Measurements from ENCODE around the gene OVOL1.

The OVOL1 gene

GRCh38 chr11:65776710-65777141 is 10.1 kb upstream of the OVOL1 start:
- no peak for DNase-seq (ENCODE audit: low read depth, low spot score)
- H3K4me3 ChIP-seq (ENCODE audit: low read length), result no peak overlapping the region

DNA sequence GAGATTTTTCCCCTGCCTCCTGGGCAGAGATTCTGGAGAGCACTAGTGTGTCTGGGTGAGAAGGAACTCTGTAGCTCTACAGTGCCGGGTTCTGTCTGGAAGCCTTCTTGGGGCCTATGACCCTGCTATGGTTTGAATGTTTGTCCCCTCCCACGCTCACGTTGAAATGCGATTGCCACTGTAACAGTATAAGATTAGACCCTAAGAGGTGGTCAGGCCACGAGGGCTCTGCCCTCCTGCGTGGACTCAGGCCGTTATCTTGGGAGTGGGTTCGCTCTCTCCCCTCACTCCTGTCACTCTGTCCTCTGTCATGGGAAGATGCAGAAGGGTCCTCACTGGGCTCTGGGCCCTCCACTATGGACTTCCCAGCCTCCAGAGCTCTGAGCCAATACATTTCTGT is 9.6 kb upstream of the OVOL1 start:
- no peak for DNase-seq (ENCODE audit: low read depth, low spot score)
- H3K4me3 ChIP-seq (ENCODE audit: low read length), result no peak overlapping the region

DNA sequence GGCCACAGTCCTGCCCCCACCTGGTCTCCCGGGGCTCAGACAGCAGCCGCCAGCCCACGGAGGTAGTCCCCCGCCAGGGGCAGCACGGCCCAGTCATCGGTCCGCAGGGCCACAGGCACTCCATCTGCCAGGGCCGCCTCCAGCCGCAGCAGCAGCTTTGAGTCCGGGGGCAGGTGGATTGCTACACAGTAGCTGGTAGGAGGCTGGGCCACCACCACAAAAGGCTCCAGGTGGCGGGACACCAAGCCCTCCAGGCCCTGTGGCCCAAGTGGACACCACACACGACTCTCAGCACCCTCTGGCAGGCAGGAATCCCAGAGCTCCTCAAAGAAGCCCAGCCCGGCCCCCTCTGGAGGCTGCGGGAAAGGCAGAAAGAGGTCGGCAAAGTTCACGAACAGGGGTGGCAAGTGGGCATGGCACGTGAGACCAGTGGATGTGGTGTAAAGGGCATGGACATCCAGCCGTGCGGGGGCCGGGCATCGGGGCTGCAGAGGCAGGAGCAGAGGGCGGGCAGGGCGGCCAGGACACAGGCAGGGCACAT is 9.0 kb upstream of the OVOL1 start:
- no peak for DNase-seq (ENCODE audit: low read depth, low spot score)
- H3K4me3 ChIP-seq (ENCODE audit: low read length), result no peak overlapping the region

- no peak overlapping the region for H3K4me3 ChIP-seq (ENCODE audit: low read length)
- DNase-seq (ENCODE audit: low read depth, low spot score), result no peak
Observed at GRCh38 chr11:65778431-65778900, 8.4 kb upstream of the OVOL1 start.

DNA sequence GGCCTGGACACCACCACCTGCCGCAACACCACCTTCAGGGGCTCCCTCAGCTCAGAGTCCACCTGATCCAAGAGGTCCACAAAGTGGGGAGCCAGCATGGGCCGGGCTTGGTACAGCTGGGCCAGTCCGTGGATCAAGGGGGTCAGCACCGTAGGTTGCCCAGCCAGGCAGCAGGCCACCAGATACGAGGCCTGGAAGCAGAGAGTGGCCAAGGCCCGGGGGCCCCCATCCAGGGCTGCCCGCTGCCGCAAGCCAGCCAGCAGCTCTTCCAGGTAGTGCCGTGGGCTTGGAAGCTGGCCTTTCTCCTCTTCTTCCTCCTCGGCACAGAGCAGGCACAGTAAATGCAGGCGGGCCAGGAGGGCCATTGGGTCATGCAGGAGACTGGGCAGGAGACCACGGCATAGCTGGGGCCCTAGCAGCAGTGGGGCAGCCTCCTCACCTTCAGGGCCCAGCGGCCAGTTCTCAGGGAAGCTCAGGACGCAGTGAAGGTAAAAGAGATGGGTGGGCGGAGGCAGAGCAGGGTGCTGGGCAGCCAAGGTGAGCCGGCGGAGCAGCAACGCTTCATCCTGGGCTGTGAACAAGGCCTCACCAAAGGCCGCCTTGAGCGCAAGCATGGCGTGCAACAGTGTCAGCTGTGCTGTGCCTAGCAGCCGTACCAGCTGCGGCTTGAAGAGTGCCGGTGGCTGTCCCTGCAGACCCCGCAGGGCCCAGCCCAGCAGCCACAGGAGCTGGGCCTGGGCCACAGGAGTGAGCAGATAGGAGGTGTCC is 7.8 kb upstream of the OVOL1 start:
- H3K4me3 ChIP-seq (ENCODE audit: low read length), result peak overlapping the region; percentile 87
- no peak for DNase-seq (ENCODE audit: low read depth, low spot score)

DNA sequence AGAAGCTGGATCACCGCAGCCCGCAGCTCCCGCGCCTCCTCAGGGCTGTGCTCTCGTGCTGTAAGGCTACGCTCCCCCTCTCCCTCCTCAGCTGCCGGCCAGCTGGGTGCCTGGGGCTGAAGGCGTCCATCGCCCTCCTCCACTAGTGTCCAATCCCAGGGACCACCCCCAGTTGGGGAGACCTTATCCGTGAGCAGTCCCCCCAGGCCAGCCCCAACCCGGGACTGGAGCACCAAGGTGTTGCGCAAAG is 7.3 kb upstream of the OVOL1 start:
- peak overlapping the region; percentile 87 for H3K4me3 ChIP-seq (ENCODE audit: low read length)
- no peak for DNase-seq (ENCODE audit: low read depth, low spot score)

- peak; percentile 60 for DNase-seq (ENCODE audit: low read depth, low spot score)
- peak overlapping the region; percentile 87 for H3K4me3 ChIP-seq (ENCODE audit: low read length)
Observed at GRCh38 chr11:65779919-65780769, 6.7 kb upstream of the OVOL1 start.

DNA sequence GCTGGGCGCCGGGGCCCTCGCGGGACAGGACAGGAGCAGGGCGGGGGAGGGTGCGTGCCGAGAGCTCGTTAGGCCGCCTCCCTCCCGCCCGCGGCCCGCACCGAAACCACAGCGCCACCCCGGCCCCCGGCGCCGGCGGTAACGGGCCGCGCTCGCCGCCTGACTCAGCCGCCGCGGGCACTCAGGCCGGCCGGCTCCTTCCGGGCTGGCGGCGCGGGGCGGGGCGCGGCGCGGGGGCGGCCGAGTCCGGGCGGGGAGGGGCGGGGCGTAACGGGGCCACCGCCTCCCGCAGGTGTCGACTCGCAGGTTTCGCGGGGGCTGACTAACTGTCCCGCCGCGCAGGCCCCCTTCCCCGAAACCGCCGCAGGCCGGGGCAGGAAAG is 6.1 kb upstream of the OVOL1 start, which contains the start of gene AP5B1:
TSS of gene AP5B1 (minus strand) at position 207 of the 382 bp plus-strand sequence. CDS start 385 bp downstream, outside the sequence.
- peak; percentile 28 for DNase-seq (ENCODE audit: low read depth, low spot score)

GRCh38 chr11:65781152-65781961 is 5.5 kb upstream of the OVOL1 start:
- DNase-seq (ENCODE audit: low read depth, low spot score), result no peak
- peak overlapping the region; percentile 44 for H3K4me3 ChIP-seq (ENCODE audit: low read length)

More for the DNA sequence above, 6.1 kb upstream of the OVOL1 start, which contains the start of gene AP5B1:
- peak within 1 kb of the TSS; percentile 87 for H3K4me3 ChIP-seq (ENCODE audit: low read length)

DNA sequence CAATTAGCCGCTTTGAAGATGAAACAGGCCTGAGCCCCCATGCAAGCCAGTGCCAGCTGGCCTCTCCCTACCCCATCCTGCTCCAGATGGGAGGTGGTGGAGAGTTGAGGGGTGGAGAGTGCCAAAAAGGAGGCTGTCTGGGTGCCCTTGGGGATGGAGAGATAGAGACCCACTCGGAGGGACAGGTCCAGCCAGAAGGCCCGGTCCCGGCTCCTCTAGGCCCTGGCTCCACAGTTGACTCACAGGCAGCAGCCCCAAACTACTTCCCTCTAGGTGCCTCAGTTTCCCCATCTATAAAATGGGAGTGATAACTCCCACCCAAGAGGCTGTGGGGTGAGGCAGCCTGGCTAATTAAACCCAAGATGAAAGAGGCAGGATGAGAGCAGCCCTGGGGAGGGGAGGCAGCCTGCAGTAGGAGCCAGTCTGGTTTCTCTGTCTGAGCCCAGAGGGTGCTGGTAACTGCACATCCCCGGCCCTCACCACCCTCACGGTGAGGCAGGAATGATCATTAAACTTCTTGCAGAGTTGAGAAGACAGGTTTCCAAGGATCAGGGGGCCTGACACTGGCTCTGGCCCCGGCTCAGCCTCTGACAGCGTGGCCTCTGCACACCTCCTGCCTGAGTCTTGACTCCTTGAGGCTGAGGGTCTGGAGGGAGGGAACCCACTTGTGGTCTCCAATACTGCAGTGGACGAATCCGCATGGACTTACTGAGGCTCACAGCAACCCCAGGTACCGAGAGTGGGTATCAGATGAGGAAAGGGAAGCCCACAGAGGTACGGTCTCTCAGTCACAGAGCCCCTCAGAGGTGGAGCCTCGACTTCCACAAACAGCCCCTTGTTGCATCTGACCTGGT is 4.7 kb upstream of the OVOL1 start:
- no peak overlapping the region for H3K4me3 ChIP-seq (ENCODE audit: low read length)
- no peak for DNase-seq (ENCODE audit: low read depth, low spot score)

GRCh38 chr11:65782816-65783228 is 4.0 kb upstream of the OVOL1 start:
- no peak for DNase-seq (ENCODE audit: low read depth, low spot score)
- H3K4me3 ChIP-seq (ENCODE audit: low read length), result no peak overlapping the region

GRCh38 chr11:65785319-65786007 is 1.4 kb upstream of the OVOL1 start:
- H3K4me3 ChIP-seq (ENCODE audit: low read length), result no peak overlapping the region
- DNase-seq (ENCODE audit: low read depth, low spot score), result no peak

DNA sequence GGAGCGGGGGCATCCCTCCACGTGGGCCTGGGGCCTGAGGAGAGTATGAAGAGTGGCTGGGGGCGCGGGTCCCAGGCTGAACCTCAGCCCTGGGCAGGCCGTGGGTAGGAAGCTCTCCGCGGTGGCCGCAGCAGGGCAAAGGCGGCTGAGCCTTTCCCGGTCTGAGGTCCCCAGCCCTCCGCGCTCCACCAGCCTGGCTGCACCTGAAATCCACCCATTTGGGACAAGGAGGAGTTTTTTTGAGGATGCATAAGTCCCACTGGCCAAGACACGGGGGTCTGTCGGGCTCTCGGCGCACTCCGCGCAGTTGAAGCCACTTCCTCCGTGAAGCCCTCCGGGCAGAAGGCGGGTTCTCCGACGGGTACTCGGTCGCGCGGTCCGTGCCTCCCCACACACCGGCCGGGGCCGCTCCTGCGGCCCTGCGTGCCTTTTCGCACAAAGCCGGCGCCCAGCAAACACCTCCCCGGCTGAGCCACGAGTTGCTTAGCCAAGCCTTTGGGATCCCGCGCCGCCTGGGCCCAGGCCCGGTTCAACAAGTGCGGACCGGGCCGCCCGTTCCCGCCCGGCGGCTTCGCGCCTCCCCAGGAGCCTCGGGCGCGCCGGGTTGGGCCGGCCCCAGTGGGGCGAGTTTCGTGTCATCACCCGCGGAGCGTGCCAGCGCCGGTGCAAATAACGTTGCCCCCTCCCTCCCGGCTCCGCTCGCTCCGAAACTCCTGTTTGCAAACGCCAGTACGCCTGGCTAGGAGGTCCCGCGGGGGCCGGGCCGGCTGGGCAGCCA is 666 bp upstream of the OVOL1 start:
- no peak overlapping the region for H3K4me3 ChIP-seq (ENCODE audit: low read length)
- DNase-seq (ENCODE audit: low read depth, low spot score), result no peak

DNA sequence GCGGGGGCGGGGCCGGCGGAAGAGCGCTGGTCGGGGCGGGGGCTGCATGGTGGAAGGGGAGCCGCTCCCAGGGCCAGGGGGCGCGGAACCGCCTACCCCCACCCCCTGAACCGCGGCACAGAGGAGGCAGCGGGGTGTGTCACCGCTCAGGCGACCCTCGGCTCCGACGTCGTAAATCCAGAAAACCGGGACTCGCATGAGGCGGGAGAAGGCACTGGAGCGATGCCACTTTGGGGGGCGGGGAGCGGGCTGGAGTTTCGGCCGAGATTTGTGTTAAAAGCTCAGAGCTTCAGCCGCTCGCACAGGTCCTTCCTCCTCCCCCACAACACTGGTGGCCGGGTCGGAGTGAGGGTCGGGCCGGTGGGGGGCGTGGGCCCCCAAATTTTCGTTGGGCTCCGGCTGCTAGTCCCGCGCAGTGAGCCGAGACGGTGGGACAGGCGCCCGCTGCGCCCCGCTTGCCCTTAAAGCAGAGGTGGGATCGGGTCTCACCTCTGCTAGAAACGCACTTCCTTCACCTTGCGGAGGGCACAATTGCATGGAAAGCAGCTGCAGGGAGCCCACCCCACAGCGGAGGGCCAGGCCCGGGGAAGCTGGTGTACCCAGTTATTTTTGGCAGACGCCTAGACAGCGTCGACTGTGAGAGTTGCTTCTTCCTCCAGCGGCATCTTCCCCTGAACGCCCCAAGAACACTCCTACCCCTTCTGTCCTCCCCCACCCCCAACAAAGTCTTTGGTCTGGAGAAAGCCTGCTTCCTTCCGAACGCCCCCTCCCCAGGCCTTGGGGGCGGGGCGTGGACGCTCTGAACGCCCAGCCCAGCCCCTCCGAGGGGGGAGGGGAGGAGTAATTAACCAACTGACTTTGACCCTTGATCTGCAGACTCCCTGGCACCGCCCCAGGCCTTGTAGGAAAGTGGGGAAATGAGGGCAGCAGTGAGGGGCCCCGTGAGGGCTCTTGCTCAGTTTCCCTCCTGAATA is 1.1 kb downstream of the OVOL1 start:
- DNase-seq (ENCODE audit: low read depth, low spot score), result no peak
- H3K4me3 ChIP-seq (ENCODE audit: low read length), result no peak overlapping the region

DNA sequence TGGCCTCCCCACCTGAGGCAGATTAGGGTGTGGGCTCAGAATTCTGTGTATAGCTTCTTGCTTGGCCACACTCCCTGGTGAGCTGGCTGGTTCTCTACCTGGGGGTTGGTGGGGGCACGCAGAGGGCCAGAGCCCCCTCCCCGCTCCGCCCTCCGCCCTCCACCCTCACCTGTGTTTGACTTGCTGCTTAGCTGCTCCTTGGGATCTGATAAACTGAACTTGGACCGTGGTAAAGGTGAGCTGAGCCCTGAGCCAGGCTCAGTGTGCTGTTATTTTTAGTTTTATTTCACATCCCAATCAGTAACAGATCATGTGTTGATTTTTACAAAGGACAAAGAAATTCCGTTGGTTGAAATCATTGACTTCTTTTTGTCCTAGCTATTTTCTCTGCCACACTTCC is 2.0 kb downstream of the OVOL1 start:
- no peak overlapping the region for H3K4me3 ChIP-seq (ENCODE audit: low read length)
- no peak for DNase-seq (ENCODE audit: low read depth, low spot score)
